Fibroblast of skin of left quadriceps (primary cell): ENCODE measurements around the gene FAM3D.

Source experiments
- DNase-seq, 2 experiments: peaks; one replicate each; pipeline ENCODE4 v3.0.0-alpha.2; 2013; ENCODE audit warnings: low read depth in 2 of 2

Gene FAM3D

DNA sequence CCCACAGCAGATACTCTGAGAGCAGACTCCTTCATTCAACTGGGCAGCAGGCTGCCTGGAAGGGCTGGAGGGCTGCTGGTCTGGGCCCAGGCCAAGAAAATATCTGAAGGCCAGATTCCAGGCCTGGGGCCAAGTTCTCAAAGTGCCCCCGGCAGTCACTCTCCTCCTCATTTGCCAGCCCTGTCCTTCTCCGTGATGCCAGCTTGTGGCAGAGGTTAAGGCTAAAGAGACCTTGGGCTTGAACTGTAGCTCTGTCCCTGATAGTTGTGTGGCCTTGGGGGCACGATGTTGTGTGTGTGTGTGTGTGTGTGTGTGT lies 39.0 kb downstream of the FAM3D start:
- no peak for DNase-seq

DNA sequence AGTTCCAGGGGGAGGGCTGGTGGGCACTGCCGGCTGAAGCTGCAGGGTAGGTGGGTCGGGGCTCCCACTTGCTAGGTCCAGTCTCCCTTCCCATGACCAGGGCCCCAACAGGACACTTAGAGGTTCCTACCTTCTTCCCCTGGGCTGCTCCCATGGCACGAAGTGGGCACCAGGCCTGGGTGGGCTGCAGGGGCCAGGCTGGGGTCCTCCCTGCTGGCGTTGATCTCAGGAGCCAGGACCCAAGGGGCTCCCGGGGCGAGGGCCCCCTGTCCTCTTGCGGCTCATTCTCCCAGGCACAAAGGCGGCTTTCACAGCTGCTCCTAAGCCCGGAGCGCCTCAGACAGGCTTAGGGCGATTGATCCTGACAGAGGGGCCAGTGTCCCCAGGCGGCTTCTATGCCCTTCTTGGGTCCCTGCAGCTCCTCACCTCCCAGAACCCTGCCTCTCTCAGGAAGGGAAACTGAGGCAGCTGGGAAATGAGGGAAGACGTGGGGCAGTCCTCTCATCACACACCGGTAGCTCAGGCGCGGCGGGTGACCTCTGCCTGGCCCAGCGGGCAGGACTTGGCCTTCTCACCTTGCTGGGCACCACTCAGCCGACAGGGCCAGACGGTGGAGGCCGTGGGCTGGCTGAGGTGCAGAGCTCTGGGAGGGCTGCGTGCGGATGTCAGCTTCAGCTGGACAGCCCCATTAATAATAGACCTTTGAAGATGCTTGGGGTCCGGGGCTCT lies 39.6 kb downstream of the FAM3D start:
- no peak for DNase-seq

DNA sequence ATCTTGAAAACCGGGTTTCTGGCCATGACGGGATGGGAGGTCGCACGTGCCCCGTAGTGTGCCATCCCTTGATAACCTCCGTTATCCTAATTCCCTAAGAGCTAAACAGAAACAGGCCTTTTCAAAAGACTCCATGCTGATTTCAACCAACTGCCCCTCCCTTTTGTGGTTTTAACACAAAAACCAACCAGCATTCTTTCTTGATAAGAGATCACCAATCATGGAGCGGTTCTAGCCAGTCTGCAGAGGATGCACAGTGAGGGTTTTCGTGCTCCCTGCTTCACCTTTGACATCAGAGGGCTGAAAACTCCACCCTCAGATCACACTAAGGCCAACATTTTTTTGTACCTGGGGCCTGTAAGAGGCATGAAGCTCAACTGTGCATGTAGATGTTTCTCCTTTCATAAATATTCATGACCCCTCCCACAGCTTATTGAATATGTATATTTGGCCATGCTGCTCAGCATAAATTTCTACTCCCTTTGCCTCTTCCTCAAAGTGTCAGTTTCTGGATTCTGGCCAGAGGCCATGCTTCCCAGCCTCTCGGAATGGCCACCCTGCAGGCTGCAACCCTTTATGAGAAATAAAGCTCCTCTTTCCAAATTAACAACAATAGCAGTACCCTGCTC lies 41.3 kb downstream of the FAM3D start:
- DNase-seq, result no peak

DNA sequence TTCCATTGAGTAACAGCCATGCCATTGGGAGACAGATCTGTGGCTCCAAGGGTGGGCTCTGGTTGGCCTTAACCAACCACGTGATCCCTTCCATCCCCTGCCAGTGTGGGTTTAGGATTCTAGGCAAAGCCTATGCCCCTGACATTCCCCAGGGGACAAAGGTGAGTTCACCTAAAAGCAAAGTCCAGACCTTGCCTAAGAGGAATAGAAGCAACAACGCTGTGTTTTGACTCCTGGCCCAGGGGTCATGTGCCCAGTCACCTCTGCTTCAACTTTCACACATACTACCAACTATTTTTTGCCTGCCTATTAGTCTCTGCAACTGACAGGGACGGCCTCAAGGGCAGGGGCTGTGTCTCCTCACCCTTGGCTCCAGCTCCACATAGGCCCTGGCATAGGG lies 42.0 kb downstream of the FAM3D start:
- DNase-seq, result no peak

DNA sequence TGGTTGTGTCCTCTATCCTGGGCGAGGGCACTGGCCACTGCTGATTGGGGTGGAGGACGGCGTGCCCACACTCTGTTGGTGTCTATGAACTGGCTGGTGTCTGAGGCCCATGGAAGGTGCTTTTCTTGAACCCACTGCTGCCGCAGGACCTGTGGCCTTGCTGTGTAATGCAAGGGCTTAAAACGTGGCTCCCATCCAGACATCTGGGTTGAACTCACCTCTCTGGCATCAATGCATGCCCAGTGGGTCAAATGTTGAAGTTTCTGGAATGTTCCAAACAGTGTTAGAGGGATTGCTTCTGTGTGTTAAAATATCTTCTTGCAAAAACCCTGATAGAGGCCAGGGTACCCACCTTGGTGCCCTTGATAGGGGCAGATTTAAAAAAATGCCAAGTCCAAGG lies 42.6 kb downstream of the FAM3D start:
- no peak for DNase-seq

DNA sequence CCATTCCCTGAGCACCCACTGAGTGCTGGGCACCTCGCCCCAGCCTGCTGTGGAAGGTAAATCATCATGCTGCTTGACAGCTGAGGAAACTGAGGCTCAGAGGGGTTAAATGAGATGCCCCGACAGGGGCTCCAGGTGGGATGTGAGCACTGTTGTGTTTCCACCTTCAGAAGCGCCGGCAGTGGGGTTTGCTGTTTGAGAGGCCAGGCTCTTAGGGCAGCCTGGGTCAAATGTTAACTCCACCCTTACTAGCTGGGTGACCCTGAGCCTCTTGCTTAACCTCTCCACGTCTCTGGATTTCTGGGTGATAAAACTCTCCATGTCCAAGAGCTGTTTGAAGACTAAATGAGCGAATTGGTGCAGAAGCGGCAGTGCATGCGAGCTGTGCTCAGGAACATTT lies 43.1 kb downstream of the FAM3D start:
- no peak for DNase-seq

DNA sequence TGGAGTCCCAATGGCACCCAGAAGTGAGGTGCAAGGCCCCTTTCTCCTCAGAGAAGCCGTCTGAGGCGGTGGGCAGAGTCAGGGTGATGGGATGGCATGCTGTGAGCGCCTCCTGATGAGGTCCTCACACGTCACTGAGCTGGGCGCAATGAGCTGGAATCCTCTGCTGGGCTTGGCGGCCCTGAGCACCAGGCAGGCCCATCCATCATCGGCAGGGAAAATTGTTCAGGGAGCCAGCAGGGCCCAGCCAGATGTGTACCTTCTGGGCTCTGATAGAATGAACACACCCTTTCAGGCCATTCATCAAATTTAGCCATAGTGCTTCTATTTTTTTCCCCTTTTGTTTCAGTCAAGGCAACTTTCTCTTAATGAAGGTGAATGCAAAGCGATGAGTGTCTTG lies 43.7 kb downstream of the FAM3D start:
- DNase-seq, result no peak

DNA sequence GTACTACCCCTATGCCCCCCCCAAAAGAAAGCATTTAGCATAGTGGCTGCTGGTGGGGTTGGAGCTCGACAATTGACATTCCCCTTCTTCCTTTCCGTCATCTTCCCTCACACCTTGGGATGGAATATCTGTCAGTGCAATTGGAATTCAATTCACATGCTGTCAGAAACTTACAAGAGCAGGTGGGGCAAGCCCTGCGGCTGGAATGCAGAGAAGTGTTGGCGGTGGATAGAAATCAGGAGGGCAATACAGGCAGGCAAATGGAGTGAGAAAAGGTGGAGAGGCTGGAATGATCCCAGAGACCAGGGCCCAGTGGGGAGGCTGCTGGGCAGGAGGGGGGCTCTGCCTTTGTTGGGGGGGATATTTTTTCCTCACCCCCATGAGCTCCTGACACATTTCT lies 44.1 kb downstream of the FAM3D start:
- DNase-seq, result no peak

DNA sequence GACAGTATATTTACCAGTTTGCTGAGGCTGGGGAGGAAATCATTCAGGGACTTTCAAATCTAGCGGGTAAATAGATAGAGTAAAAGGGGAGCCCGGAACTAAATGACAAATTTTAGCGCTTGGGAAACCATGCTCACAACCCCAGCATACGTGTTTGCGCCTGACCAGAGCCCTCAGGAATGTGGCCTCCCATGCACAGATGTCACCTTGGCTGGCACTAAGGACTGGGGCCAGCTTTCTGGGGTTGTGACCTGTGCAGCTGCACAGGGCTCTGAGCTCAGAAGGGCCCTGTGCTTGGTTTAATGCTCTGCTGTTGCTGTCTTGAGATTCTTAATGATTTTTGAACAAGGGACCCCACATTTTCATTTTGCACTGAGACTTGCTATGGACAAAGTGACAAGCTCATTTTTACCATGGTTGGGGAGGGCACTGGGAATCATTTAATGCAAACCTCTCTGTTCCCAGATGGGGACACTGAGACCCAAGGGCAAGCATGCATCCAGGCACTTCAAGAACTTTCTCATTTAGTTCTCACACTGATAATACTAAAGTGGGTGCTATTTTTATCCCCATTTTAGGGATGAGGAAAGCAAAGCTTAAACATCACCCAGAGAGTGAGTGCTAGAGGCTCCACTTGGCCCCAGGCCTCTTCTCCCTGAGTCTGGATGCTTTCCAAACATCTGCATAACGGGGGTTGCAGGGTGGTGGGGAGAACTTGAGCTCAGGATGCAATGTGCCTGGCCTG lies 45.3 kb downstream of the FAM3D start:
- DNase-seq, result no peak

DNA sequence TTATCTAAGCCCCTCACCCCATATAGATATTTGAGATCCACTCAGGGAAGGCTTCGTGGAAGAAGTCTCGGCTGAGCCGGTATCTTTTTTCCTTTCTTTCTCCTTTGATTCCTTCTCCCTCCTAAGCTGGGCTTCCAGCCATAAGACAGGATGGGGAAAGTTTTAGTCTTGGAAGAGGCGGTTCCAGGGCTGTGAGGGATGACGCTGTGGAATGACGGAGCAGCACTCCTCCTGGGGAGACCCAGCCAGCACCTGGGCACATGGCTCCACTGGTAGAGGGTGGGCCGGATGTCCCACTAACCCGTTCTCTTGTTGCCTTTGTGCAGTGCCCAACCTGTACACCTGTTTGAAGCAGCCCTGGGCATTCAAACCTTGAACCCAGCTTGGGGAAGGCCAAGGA lies 46.2 kb downstream of the FAM3D start:
- DNase-seq, result no peak

DNA sequence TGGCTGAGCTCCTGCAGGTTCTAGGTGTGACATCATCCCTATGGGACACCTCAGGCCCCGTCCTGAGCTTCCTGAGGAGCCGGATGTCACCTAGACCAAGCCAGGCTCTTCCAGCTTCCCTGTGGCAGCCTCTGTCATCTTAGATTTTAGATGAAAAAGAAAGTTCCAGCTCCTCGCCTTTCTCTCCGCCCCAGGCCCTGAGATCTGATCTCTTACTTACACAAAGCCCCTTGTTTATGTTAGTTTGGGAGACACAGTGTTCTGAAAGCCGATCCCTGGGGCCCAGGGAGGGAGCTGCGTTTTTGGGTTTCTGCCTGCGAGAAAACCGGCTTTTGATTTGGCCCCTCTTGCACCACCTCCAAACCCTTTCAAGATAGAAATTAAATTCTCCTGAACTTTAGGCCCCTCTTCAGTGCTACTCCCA lies 49.2 kb downstream of the FAM3D start:
- DNase-seq, result no peak

DNA sequence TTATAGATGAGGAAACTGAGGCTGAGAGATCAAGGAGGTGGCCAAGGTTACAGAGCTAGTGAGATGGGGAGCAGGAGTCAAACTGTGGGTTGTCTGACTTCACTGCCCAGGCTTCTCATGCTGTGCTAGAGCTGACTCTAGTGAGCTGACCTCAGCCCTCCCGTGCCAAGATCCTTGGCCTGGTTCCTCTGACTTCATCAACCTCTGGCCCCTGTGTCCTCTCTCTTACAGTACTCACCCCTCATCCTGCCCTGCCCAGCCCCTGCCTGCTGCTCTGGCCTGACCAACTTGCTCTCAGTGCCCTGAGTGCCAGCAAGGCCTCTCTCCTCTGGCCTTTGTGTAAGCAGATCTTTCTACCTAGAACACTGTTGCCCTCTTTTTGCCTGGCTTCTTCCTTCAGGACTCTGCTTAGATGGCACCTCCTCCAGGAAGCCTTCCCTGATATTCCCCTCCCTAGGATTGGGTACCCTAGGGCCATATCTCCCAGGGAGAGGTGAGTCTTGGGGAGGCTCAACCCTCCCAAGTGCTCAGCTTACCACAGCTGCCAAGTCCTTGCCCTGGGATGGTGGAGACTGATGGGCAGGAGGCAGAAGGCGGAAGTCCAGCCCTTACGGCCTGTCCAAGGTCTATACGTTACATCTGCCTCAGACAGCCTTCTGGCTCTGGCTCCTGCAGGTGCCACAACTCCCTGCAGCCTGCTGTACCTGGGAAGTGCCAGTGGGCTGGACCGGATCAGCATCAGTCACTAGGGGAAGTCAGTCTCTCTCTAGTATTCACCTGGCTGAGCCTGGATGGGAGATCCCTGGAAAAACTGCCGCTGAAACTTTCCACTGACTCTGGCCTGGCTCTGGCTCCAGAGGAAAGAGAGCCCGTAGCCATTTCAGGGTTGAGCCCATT lies 53.1 kb downstream of the FAM3D start:
- DNase-seq, result no peak

DNA sequence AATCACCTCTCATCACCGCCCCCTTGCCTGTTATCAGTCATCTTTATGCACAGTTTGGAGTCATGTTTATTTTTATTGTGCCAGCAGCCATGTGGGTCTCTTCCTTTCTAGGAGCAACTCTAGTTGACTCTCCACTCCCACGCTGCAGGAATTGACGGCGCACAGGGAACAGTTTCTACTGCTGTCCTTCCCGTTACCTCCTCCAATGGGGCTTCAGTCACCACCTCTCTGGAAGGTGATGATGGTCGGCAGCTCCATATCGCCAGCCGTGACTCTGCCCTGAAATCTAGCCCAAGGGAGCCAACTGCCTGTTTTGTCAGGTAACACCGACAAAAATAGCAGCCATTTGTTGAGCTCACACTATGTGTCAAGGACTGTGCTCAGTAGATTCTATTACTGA lies 53.7 kb downstream of the FAM3D start:
- no peak for DNase-seq

DNA sequence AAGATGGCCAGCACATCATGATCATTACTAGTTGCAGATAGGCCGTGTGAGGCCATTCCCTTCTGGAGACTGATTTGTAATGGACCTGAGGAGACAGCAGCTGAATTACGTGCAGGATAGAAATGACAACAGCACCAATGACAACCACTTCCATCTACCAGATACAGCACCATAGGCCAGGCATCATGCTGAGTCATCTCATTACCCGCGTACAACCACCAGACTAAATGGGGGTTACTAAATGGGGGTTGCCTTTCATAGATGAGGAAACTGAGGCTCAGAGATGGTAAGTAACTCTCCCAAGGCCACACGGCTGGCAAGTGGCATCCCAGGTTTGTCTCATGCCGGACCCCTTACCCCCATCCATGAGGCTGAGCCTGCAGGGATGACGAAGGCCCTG lies 56.6 kb downstream of the FAM3D start:
- DNase-seq, result no peak

DNA sequence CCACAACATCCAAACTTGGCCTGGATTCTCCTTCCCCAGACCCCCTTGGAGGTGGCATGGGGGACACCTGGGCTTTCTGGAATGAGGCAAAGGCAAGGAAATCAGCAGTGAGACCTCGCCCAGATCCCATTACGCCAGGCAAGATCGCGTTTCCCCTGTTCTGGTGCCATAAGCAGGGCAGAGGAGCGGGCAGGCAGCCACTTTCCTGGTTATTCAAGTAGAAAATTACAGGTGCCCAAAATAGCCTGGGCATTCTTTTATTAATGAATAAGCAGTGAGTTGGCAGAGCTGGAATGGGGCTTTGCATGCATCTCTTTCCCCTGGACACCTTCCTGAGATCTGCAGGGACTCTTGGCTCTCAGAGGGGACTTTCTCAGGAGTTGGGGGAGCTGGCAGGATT lies 57.9 kb downstream of the FAM3D start:
- no peak for DNase-seq

DNA sequence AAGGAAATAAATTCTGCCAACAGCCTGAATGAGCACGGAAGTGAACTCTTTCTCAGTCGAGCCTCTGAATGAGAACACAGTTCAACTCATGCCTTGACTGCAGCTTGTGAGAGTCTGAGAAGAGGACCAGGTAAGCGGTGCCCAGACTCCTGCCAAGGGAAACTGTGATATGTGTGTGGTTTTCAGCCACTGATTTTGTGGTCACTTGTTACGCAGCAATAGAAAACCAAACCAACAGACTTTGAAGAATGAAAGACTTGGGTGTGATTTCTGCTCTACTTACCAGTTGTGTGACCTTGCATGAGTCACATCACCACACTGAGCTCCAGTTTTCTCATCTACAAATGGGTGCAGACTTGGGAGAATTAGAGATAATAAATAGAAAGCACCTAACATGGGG lies 58.8 kb downstream of the FAM3D start:
- DNase-seq, result no peak

DNA sequence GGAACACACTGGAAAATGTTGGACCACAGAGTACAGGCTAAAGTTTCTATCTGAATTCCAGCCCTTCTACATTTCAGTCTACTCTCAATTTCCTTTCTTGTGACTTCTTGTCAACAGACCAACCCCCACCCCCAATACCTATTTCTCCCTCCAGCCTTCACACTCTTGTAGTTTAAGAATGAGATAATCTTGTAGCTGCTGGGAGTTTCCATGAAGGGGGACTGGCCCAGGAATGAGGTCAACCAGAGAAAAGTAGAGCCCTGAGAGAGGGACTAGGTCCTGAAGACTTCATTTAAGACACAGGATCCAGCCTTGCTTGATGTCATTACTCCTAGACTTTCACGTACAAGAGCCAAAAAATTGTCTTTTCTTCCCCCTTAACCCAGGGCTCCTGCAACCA lies 59.9 kb downstream of the FAM3D start:
- DNase-seq, result no peak

DNA sequence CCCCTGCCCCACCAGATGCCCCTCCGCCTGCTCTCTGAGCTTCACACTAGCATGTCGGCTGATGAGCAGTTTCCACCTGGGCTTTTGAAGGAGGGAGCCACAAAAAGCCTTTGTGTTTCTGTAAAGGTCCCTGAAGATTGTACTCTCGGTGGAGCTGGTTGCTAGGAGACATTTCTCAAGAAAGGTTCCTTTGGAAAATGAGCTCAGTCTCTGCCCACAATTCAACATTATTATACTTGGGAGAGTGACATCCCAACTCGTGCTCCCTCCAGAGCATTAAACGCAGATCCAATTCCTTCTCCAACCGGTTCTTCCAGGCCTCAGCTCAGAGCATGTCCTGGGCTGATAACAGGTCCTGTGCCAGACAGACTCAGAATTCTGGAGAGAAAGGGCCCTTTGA lies 62.5 kb downstream of the FAM3D start:
- DNase-seq, result no peak

DNA sequence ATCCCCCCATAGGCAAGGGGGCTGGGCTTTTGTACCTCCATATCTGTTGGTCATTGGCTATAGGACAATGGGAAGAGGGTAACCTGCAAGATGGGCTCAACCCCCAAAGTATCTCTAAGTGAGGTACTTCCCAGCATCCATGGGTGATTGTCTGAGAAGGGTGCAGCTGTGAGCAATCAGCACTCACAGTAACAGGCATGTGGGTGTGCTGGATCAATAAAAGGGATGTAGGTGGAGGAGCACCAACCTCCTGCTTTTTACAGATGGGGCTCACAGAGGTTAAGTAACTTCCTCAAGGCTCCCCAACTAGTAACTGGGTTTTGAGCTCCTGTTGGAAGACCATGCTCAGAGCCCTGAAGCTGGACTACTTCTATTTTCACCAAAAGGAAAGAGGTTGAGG lies 63.0 kb downstream of the FAM3D start:
- DNase-seq, result no peak

DNA sequence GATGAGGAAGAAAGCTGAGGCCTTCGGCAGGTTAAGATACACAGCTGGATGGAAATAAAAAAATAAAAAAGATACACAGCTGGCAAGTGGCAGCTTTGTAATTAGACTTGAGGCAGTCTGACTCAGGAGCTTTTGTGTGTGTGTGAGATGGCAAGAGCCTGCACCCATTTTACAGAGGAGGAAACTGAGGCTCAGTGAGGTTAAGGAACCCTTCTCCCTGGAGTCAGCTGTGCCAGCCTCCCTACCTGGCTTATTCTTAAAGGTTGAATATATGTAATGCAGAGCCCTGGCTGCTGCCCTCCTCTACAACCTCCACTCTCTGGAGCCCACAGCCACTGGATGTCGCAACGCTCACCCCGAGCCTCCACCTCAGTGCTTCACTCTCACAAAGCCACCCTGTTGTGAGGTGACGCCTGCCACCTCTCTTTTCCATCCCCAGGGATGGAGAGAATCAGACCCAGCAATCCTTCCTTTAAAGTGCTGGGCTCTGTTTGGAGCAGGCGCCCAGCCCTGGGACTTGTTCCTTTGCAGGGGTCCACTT lies 68.7 kb downstream of the FAM3D start:
- no peak for DNase-seq

DNA sequence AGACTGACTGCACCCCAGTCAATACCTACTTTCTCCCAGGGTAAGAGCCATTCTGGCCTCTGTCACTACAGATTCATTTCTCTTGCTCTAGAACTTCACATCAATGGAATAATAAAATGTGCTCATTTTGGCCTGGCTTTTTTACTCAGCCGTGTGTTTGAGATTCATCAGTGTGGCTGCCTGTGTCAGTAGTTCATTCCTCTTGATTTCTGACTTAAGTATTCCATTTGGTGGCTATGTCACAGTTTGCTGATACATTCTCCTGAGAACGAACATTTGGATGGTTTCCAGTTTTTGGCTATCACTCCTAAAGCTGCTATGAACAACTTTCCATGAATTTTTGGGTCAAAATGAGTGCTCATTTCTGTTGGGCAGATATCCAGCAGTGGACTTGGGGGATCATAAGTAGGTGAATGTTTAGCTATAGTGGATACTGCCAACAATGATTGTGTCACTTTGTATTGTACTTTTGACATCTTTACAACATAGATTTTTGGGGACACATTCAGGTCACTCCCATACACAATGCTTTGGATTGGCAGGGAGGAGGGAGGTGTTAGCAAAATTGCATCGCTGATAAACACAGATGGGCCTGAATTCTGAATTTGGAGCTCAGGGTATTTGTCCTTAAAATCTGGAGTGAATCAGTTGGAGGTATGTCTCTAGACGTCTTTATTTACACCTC lies 69.6 kb downstream of the FAM3D start:
- DNase-seq, result no peak
